ENCODE results near the gene MYO7A.

DNA sequence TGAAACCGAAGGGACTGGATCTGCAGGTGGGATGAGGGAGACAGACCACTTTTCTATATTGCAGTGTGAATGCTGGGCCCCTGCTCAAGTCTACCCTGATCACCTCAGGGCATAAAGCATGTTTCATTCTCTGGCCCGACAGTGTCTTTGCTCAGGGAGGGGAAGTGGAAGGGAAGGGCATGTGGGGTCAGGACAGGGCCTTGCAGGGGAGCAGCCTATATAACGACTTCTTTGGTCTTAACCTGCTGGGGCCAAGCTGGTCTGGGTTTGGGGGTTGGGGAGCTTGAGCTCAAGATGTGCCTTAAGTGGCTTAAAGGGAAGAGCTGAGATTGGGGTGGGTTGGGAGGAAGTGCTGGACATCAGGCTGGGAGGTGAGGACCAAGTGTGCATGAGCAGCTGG is 87.1 kb downstream of the MYO7A start:
- no peak for TF ChIP-seq CTCF (IDR thresholded peaks at IDR 0.05; ENCODE audit: insufficient read depth, low read depth, low read length)
- no peak for TF ChIP-seq EZH2 (IDR thresholded peaks at IDR 0.05; ENCODE audit: insufficient read depth, low read length)
